Esophagus squamous epithelium (tissue), 5 donors: ENCODE results near the gene EVC2. TPM values are rescaled to one million over a fixed set of nuclear protein-coding genes. Genes with fewer than 3 reads are reported as not detected.
"Not testable (repeated sequence)": the region's sequence is repeated elsewhere in the genome, so short reads cannot be mapped to it uniquely, and the experiment has no call there.

Experiments used
- DNase-seq: peaks from one replicate; lab custom pipeline; 2025; lab: John Stamatoyannopoulos, UW
- H3K27ac ChIP-seq, 4 donors: fragments of 200-600 bp; sonication (generic); one replicate each; pipeline ENCODE4 v1.5.1; 2016 to 2019; ENCODE audit warnings: mild to moderate bottlenecking in 1 of 4
- H3K27me3 ChIP-seq, 4 donors: fragments of 200-600 bp; sonication (generic); 1 replicate in 3 of 4; 2 replicates in 1 of 4; pipeline versions ENCODE4 v1.5.1 to v1.6.0; 2017 to 2021; ENCODE audit warnings: antibody characterized with exemption in 1 of 4
- H3K36me3 ChIP-seq, 3 donors: fragments of 200-600 bp; sonication (generic); one replicate each; pipeline ENCODE4 v1.5.1; 2016 to 2019
- H3K4me1 ChIP-seq, 3 donors: fragments of 200-600 bp; sonication (generic); one replicate each; pipeline ENCODE4 v1.5.1; 2017 to 2019
- H3K4me3 ChIP-seq, 4 donors: fragments of 200-600 bp; sonication (generic); 1 replicate in 3 of 4; 2 replicates in 1 of 4; pipeline ENCODE4 v1.5.1; 2016 to 2019; ENCODE audit warnings: mild to moderate bottlenecking in 2 of 4, moderate library complexity in 1 of 4
- H3K9me3 ChIP-seq, 3 donors: fragments of 200-600 bp; sonication (generic); one replicate each; pipeline ENCODE4 v1.5.1; 2016 to 2019
- POLR2A ChIP-seq, 4 donors: fragments of 450-650 bp; IDR thresholded peaks; one replicate each; pipeline ENCODE4 v1.6.1; 2017; ENCODE audit warnings: antibody characterized with exemption in 4 of 4, mild to moderate bottlenecking in 4 of 4, moderate library complexity in 3 of 4
- WGBS, 2 donors: methylation state at CpG; one replicate each; pipeline ENCODE4 v1.1.5; 2018; 5-methylcytosine and 5-hydroxymethylcytosine counted together
- intact Hi-C: fragments of 100-400 bp; cut with DNase I; formaldehyde crosslinking; loops from one replicate; pipeline ENCODE4 v1.15.0; 2022
- total RNA-seq, 4 donors: library from RNA; depleted of rRNA; stranded (reverse); fragments of >200 nt; gene quantifications; one replicate each; pipeline ENCODE4 v1.1.0, GENCODE V29; 2016
- TF ChIP-seq, protein P1 (sequence below), 6 experiments: fragments of 450-650 bp in 4 of 6; fragments of 200-600 bp in 2 of 6; sonication (generic) in 2 of 6; IDR thresholded peaks; one replicate each; pipeline ENCODE4 v1.5.1; 2016 to 2019; ENCODE audit warnings: antibody characterized with exemption in 6 of 6, mild to moderate bottlenecking in 4 of 6, moderate library complexity in 4 of 6
- donor health status: DM: yes; HTN: yes; CAD: no.

Gene EVC2
- total RNA-seq, 4 donors from 2014 or later: 5.0 to 12.6 (median 5.1) TPM

GRCh38 chr4:5616331-5616950 is 91.9 kb downstream of the EVC2 start:
- Histone ChIP-seq H3K27me3 (no peaks in the 10 kb centered on the region), H3K36me3 (peaks cover 0 to 77% (median 0%) of the 10 kb centered on the region in 3 donors), H3K4me3 (no peak overlapping the region), H3K27ac (no peak overlapping the region), H3K9me3 (no peaks in the 10 kb centered on the region), H3K4me1 (no peaks in the 10 kb centered on the region)
- intact Hi-C loops: no loop called here
- DNase-seq: no peak
- TF ChIP-seq, protein P1, sequence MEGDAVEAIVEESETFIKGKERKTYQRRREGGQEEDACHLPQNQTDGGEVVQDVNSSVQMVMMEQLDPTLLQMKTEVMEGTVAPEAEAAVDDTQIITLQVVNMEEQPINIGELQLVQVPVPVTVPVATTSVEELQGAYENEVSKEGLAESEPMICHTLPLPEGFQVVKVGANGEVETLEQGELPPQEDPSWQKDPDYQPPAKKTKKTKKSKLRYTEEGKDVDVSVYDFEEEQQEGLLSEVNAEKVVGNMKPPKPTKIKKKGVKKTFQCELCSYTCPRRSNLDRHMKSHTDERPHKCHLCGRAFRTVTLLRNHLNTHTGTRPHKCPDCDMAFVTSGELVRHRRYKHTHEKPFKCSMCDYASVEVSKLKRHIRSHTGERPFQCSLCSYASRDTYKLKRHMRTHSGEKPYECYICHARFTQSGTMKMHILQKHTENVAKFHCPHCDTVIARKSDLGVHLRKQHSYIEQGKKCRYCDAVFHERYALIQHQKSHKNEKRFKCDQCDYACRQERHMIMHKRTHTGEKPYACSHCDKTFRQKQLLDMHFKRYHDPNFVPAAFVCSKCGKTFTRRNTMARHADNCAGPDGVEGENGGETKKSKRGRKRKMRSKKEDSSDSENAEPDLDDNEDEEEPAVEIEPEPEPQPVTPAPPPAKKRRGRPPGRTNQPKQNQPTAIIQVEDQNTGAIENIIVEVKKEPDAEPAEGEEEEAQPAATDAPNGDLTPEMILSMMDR (IDR thresholded peaks at IDR 0.05): no peak
- TF ChIP-seq POLR2A (IDR thresholded peaks at IDR 0.05): no peak
- 87 to 98% methylated on average over 16 of the region's 16 CpGs for WGBS, 2 donors

DNA sequence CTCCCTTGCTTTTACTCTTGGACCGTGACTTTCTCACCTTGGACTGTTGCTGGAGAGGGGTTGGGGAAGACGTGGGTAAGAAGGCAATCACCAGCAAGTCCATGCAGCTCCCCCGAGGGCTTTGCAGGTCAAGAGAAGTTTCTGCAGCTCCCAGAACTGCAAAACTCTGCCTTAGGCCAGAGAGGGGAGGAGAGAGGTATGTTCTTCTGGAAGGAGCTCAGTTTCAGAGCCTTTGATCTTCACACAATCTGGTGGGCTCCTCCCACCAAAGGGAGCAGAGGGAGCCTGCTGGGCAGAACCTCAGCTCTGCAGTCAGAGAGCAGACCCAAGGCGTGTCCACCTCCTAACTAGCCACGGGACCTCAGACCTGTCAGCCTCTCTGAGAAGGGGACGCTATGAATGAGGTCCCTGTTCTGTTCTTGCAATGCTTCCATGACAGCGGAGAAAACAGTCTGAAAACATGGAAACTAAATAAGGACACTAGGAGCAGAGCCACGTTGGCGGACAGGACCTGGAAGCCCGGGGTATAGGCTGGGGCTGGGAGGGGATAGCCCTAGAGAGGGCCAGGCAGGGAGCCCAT is 92.8 kb downstream of the EVC2 start:
- WGBS, 2 donors: 54 to 91% methylated on average over 4 to 5 of the region's 10 CpGs
- Histone ChIP-seq H3K4me1 (no peaks in the 10 kb centered on the region), H3K27me3 (no peaks in the 10 kb centered on the region), H3K4me3 (no peak overlapping the region), H3K9me3 (no peaks in the 10 kb centered on the region), H3K36me3 (peaks cover 0 to 79% (median 0%) of the 10 kb centered on the region in 3 donors), H3K27ac (no peak overlapping the region)
- DNase-seq: no peak
- intact Hi-C loops: no loop called here
- TF ChIP-seq, protein P1 (IDR thresholded peaks at IDR 0.05): no peak
- no peak for TF ChIP-seq POLR2A (IDR thresholded peaks at IDR 0.05)

GRCh38 chr4:5611750-5612149 is 96.6 kb downstream of the EVC2 start:
- TF ChIP-seq, protein P1 (IDR thresholded peaks at IDR 0.05): no peak
- no peak for DNase-seq
- no peaks in the 10 kb centered on the region for H3K4me1 ChIP-seq
- H3K27me3 ChIP-seq: no peaks in the 10 kb centered on the region
- peaks cover 0 to 52% (median 0%) of the 10 kb centered on the region in 3 donors for H3K36me3 ChIP-seq
- H3K4me3 ChIP-seq: no peak overlapping the region
- H3K27ac ChIP-seq: no peak overlapping the region
- intact Hi-C loops: no loop called here
- WGBS, 2 donors: 78 to 81% methylated on average over 5 of the region's 5 CpGs
- H3K9me3 ChIP-seq: no peaks in the 10 kb centered on the region

- DNase-seq: no peak
- H3K27me3 ChIP-seq: no peaks in the 10 kb centered on the region
- no peak overlapping the region for H3K4me3 ChIP-seq
- peaks cover 0 to 29% (median 0%) of the 10 kb centered on the region in 3 donors for H3K36me3 ChIP-seq
- 88 to 89% methylated on average over 6 to 12 of the region's 12 CpGs for WGBS, 2 donors
- H3K27ac ChIP-seq: no peak overlapping the region
- no peaks in the 10 kb centered on the region for H3K4me1 ChIP-seq
- intact Hi-C loops: no loop called here
- TF ChIP-seq, protein P1 (IDR thresholded peaks at IDR 0.05): no peak
- no peak for TF ChIP-seq POLR2A (IDR thresholded peaks at IDR 0.05)
- no peaks in the 10 kb centered on the region for H3K9me3 ChIP-seq
Measured at GRCh38 chr4:5609306-5610007, 98.9 kb downstream of the EVC2 start.

DNA sequence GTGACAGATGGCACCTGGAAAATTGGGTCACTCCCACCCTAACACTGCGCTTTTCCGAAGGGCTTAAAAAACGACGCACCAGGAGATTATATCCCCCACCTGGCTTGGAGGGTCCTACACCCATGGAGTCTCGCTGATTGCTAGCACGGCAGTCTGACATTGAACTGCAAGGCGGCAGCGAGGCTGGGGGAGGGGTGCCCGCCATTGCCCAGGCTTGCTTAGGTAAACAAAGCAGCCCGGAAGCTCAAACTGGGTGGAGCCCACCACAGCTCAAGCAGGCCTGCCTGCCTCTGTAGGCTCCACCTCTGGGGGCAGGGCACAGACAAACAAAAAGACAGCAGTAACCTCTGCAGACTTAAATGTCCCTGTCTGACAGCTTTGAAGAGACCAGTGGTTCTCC is 114.5 kb downstream of the EVC2 start:
- 90 to 91% methylated on average over 4 to 10 of the region's 10 CpGs for WGBS, 2 donors
- DNase-seq, H3K9me3 ChIP-seq, H3K27ac ChIP-seq, intact Hi-C loops, H3K4me3 ChIP-seq, H3K4me1 ChIP-seq, H3K27me3 ChIP-seq: not testable (repeated sequence)
- H3K36me3 ChIP-seq: peaks cover 0 to 40% (median 8%) of the 10 kb centered on the region in 3 donors
